ENCODE data around the gene SPATA9. TPM values are rescaled to one million over a fixed set of nuclear protein-coding genes. Genes with fewer than 3 reads are reported as not detected.
"Not testable (repeated sequence)": the region's sequence is repeated elsewhere in the genome, so short reads cannot be mapped to it uniquely, and the experiment has no call there.

The SPATA9 gene
- total RNA-seq, 1 donor from 2014 or later = not detected

- H3K36me3 ChIP-seq = no peaks in the 10 kb centered on the region
- no peak overlapping the region for H3K4me3 ChIP-seq
- intact Hi-C loops (cut with DNase I) = no loop called here
- H3K4me1 ChIP-seq = peaks cover 8% of the 10 kb centered on the region
- DNase-seq (no peak), ATAC-seq (no peak)
- TF ChIP-seq, protein P1, sequence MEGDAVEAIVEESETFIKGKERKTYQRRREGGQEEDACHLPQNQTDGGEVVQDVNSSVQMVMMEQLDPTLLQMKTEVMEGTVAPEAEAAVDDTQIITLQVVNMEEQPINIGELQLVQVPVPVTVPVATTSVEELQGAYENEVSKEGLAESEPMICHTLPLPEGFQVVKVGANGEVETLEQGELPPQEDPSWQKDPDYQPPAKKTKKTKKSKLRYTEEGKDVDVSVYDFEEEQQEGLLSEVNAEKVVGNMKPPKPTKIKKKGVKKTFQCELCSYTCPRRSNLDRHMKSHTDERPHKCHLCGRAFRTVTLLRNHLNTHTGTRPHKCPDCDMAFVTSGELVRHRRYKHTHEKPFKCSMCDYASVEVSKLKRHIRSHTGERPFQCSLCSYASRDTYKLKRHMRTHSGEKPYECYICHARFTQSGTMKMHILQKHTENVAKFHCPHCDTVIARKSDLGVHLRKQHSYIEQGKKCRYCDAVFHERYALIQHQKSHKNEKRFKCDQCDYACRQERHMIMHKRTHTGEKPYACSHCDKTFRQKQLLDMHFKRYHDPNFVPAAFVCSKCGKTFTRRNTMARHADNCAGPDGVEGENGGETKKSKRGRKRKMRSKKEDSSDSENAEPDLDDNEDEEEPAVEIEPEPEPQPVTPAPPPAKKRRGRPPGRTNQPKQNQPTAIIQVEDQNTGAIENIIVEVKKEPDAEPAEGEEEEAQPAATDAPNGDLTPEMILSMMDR (IDR thresholded peaks at IDR 0.05) = no peak
- no peaks in the 10 kb centered on the region for H3K27me3 ChIP-seq (ENCODE audit: low read depth)
- H3K27ac ChIP-seq = no peak overlapping the region
- H3K9me3 ChIP-seq = no peaks in the 10 kb centered on the region
Observed at GRCh38 chr5:95638632-95639031, 44.2 kb downstream of the SPATA9 start.

GRCh38 chr5:95634081-95634480 lies 48.7 kb downstream of the SPATA9 start:
- intact Hi-C loops (cut with DNase I) = no loop called here
- Histone ChIP-seq H3K27ac (no peak overlapping the region), H3K27me3 (ENCODE audit: low read depth) (no peaks in the 10 kb centered on the region), H3K4me3 (no peak overlapping the region), H3K36me3 (no peaks in the 10 kb centered on the region), H3K4me1 (peaks cover 11% of the 10 kb centered on the region), H3K9me3 (no peaks in the 10 kb centered on the region)
- DNase-seq (no peak), ATAC-seq (no peak)
- TF ChIP-seq, protein P1 (IDR thresholded peaks at IDR 0.05) = no peak

- DNase-seq = no peak
- peaks cover 11% of the 10 kb centered on the region for H3K4me1 ChIP-seq
- intact Hi-C loops (cut with DNase I) = no loop called here
- no peak overlapping the region for H3K27ac ChIP-seq
- H3K9me3 ChIP-seq = no peaks in the 10 kb centered on the region
- no peak for ATAC-seq
- no peaks in the 10 kb centered on the region for H3K27me3 ChIP-seq (ENCODE audit: low read depth)
- H3K36me3 ChIP-seq = no peaks in the 10 kb centered on the region
- TF ChIP-seq, protein P1 (IDR thresholded peaks at IDR 0.05) = no peak
- no peak overlapping the region for H3K4me3 ChIP-seq
Observed at GRCh38 chr5:95633671-95634070, 49.1 kb downstream of the SPATA9 start.

GRCh38 chr5:95632942-95633341 lies 49.8 kb downstream of the SPATA9 start:
- H3K27me3 ChIP-seq (ENCODE audit: low read depth); H3K27ac ChIP-seq; intact Hi-C loops (cut with DNase I); ATAC-seq; H3K36me3 ChIP-seq; H3K9me3 ChIP-seq; DNase-seq; H3K4me3 ChIP-seq: not testable (repeated sequence)
- peaks cover 11% of the 10 kb centered on the region for H3K4me1 ChIP-seq

GRCh38 chr5:95631991-95632675 lies 50.7 kb downstream of the SPATA9 start:
- no peak overlapping the region for H3K4me3 ChIP-seq
- no peaks in the 10 kb centered on the region for H3K27me3 ChIP-seq (ENCODE audit: low read depth)
- peaks cover 11% of the 10 kb centered on the region for H3K4me1 ChIP-seq
- ATAC-seq = peak; percentile 64 to 72
- H3K36me3 ChIP-seq = no peaks in the 10 kb centered on the region
- intact Hi-C loops (cut with DNase I) = no loop called here
- no peak for DNase-seq
- no peaks in the 10 kb centered on the region for H3K9me3 ChIP-seq
- TF ChIP-seq, protein P1 (IDR thresholded peaks at IDR 0.05) = no peak
- H3K27ac ChIP-seq = no peak overlapping the region

DNA sequence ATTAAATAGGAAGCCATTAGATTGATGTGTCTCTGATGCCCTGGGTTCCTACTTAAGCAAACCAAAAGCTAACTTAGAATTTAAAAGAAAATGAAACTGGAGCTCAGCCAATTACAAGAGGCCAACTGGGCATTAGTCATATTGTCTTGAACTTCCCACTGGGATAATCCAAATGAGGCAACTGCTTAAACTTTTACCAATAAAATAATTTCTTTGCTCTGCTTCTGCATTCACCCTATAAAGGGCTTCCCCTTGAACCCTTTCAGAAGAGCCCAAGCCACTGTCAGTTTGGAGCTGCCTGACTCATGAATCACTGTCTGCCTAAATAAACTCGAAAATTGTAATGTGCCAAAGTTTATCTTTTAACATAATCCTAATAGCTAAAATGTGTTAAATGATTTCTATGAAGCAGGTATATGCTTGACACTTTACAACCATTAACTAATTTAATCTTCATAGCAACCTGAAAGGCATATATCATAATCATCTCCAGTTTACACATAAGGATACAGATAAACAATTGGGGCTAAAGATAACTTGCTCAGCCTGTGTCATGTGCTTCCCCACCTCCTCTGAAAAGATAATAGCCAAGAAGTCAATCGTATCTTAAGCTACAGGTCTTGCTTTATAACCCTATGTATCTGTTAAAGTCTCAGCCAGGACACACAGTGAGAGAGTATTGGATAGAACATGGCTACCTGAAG lies 51.4 kb downstream of the SPATA9 start:
- Histone ChIP-seq H3K4me1 (peaks cover 11% of the 10 kb centered on the region), H3K27me3 (ENCODE audit: low read depth) (no peaks in the 10 kb centered on the region), H3K27ac (no peak overlapping the region), H3K4me3 (no peak overlapping the region), H3K36me3 (no peaks in the 10 kb centered on the region), H3K9me3 (no peaks in the 10 kb centered on the region)
- DNase-seq (no peak), ATAC-seq (no peak)
- intact Hi-C loops (cut with DNase I) = no loop called here
- TF ChIP-seq, protein P1 (IDR thresholded peaks at IDR 0.05) = no peak
